Stimulated activated CD4-positive, alpha-beta T cell treated with anti-CD3 and anti-CD28 coated beads, Interleukin-15, amount 100 ng/mL, for 48 hours (primary cell): Measurements from ENCODE around the gene PEA15.

Experiments
- DNase-seq, 2 donors: peaks; one replicate each; pipeline ENCODE4 v3.0.0-alpha.2; 2020; ENCODE audit warnings: low read depth in 2 of 2

Gene PEA15

DNA sequence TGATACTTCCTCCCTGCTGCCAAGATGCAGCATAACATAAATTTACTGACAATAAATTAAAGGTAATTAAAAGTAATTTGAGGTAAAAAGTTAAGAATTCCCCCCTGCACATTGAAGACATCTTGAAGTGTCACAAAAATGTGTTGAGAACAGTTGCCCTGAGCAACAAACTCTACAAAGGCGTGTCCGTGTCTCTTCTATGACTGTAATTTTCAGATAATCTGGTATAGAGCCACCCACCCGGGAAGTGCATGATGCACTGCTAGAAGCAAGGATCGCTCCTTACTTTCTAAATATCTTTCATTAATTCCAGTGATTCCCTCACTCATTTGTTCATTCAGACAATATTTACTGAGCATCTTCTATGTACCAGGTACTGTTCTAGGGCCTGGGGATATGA is 25.8 kb upstream of the PEA15 start:
- no peak for DNase-seq

DNA sequence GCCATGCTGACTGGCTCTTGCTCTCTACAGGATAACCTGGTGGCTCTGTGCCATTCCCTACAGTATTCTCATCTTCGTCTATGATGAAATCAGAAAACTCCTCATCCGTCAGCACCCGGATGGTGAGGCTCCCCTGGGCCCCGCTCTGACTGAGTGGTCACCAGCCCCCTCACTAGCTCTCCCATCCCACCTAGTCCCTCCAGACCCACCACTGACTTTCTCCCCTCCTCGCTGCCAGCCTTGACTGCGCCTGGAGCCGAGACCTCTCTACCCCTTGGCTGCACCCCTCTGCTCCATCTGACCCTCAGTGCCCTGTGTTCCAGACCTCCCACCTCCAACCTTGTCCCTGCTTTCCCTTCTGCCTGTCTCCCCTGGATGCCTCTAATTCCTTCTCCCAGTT is 18.9 kb upstream of the PEA15 start:
- DNase-seq, result no peak

DNA sequence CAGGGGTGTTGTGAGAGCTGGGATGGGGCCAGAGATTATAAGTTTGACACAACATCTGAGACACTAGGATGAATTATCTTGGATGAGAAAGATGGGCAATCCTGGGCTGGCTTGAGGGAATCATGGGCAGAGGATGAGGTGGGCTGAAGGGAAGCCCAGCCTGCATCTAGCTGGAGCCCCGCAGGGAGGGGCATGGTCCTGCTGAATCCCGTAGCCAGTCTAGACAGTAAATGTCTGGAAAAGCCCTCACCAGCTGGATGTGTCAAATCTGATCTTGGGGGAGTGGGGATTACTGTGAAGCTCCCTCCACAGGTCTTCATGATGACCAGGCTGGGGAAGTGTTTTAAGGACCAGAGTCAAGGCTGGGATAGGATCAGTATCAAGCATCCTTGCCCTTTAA is 18.5 kb upstream of the PEA15 start:
- DNase-seq, result no peak

GRCh38 chr1:160187407-160187806 is 17.8 kb upstream of the PEA15 start:
- no peak for DNase-seq

DNA sequence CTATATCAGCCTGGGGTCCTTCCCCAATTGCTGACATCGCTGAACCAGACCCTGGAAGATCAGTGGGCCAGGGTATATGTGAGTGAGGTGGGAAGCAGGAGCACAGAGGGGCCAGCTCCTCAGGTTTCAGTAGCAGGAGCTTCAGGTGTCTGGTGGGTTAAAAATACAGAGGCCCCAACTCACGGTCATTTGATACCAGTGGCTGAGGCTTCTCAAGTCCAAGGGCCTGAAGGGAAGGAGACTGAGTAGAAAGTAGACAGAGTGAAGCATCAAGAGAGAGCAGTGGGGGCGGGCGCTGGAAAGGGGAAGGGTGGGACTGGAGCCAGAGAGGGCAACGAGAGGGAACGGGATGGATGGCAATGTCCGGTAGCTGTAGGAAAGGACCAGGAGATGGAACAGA is 16.8 kb upstream of the PEA15 start:
- no peak for DNase-seq

DNA sequence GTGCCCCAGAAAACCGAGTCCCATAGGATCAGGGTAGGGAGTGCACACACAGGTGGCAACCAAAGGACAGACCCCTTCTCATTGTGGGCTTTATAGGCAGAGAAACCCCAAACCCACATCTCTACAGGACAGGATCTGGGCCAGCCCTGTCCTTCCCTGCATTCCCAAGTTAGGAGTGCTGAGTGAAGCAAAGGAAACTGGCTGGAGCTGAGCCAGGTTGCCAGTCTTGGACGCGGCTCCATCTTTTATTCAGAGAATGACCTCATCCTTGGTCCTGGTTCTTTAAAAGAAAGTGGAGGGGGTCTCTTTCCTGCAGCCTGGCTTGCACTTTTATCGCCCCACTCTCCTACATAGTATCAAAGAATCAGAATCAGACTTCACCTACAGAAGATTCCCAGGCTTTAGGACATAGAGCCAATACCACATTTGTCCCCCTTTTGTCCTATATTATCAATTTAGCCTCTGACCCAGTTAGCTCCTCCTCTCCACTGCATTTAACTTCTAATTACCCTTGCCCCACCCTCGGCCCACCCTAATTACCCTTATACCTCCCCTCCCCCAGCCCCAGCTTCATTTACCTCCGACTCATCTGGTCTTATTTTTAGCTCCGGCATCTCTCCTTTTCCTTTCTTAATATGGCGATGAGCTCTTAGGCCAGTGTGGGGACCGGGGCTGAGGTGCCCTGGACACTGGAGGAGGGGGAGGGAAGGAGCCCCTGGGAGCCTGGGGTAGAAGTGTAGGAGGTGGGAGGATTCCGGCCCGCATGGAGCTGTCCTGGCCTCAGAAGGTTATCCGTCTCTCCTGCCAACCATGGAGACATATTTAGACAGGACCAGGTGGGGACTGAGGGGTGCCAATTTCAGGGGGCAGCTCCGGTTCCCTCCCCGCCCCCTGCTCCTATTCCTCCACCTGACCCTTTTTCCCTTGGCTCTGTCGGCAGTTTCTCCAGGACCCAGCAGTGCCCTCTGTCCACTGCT is 15.2 kb upstream of the PEA15 start, which contains the start of gene CASQ1:
Gene CASQ1 (plus strand): TSS at position 927 of the 977 bp plus-strand sequence. CDS start 177 bp downstream, outside the sequence.
- DNase-seq, result no peak

- DNase-seq, result no peak
Measured at GRCh38 chr1:160191756-160192155, 13.4 kb upstream of the PEA15 start.

DNA sequence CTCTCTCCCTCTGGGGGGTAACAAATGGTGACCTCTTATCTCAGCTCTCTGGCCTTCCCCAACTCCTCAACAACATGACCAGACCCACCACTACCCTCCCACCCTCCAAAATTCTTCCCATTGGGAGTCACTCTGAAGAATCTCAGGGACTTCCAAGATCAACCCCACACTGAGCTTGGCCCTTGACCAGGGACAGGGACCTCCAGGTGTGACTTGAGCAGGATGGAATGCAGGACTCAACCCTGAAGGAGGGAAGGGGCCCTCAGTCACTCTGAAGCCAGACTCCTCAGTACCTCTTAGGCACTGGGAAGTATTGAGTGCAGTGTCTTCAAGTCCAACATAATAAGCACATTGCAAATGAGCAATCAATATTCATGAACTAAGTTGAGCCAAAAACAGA is 12.9 kb upstream of the PEA15 start:
- DNase-seq, result no peak

DNA sequence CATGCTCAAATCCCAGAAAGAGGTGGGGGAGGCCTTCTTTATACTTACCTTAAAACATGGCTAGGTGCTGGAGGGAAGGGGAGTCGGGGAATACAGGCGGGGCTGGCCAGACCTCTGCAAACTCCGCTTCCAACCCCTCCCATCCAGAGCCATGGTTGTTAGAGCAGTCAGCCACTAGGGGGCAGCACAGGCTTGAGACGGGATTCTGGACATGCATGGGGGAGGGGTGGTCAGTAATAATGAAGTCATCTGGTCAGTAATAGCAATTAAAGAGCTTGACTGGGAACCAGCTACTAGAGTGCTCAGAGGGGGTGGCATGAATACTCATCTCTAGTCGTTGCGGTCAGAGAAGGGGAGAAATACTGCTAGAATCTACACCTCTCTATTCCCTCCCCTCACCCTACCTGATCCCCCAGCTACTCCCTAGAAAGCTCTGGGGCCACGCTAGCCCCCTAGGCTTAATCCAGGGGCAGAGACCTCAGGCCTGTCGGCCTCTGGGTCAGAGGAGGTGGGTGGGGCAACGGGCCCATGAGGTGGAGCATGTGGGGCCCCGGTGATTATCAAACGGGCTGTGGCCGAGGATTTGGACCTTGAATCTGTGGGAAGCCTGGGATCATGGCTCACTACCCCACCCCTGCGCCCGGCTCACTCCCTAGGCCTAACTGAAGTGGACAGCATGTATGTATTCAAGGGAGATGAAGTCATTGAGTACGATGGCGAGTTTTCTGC is 11.9 kb upstream of the PEA15 start:
- peak; percentile 63 to 70 for DNase-seq

DNA sequence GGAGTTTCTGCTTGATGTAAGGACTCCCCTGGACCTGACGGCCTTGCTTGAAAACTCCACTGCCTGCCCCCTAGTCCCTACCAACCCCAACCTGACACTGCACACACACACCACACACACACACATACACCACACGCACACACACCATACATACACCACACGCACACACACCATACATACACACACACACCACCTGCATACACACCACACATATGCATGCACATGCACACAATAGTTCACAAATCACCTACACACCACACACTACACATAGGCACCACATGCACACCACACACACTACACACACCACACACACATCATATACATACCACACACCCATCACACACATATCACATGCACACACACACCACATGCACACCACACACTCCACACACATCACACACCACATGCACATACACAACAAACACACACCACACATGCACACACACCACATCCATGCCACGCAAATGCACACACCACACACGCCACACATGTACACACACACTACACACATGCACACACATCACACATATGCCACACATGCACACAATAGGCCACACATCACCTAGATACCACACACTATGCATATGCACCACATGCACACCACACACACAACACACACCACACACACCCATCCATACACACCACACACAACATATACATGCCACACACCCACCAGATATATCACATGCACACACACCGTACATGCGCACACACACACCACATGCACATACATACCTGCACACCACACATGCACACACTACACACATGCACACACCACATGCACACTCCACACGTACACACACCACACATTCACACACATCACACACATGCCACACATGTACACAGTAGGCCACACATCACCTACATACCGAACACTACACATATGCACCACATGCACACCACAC is 11.1 kb upstream of the PEA15 start:
- no peak for DNase-seq

DNA sequence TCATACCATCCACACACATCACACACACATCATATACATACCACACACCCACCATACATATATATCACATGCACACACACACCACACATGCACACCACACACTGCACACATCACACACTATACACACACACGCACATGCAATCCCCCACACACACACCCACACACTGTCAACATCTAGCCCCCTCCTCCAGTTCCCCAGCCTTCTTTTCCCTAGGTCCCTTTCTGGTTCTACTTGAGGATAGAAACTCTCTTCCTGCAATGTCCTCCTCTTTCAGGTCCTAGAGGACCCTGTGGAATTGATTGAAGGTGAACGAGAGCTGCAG is 10.5 kb upstream of the PEA15 start:
- DNase-seq, result no peak

DNA sequence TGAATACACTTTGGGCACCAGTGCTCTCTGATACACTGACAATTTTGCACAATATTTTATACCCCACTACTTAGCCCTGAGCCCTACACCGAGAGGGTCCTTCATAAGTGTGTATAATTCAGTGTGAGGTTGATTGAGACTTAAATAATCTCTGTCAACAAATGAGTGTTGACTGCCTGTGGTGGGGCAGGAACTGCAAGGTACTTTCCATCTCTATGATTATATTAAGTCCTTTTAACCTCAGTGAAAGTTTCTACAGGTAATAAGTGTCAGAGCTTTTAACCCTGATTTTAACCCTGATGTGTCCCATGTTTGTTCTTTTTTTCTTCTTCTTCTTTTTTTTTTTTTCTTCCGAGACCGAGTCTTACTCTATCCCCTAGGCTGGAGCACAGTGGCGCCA is 9.0 kb upstream of the PEA15 start:
- DNase-seq, result no peak

DNA sequence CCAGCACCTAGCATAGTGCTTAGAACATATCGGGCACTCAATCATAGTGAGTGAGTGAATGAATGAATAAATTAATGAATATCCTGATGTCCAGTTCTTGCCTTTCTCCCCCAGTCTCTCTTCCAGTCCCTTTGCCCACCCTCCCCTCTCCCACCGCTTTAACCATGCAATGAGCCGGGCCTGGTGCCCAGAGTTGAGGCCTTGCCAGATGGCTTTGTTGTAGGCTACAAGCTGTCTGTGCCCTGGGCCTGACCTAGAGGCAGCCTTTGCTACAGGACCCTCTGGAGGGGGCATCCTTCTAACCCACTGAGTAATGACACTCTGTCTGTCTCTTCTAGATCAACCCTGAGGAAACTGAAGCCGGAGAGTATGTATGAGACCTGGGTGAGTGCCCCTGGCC is 8.0 kb upstream of the PEA15 start:
- no peak for DNase-seq

DNA sequence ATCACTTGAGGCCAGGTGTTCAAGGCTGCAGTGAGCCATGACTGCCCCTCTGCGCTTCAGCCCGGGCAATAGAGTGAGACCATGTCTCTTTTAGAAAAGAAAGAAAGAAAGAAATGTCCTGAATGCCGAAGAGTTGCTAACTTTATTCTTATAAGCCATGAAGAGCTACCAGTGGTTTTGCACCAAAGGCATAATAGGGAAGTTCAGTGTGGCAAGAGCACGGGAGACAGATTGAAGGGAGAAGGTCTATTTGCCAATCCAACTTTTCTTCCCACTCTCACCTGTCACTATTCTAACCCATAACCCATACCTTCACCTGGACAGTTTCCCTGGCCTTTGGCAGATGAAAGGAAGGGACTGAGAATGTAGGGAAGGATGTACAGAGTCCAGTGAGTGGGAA is 4.4 kb upstream of the PEA15 start:
- DNase-seq, result no peak

DNA sequence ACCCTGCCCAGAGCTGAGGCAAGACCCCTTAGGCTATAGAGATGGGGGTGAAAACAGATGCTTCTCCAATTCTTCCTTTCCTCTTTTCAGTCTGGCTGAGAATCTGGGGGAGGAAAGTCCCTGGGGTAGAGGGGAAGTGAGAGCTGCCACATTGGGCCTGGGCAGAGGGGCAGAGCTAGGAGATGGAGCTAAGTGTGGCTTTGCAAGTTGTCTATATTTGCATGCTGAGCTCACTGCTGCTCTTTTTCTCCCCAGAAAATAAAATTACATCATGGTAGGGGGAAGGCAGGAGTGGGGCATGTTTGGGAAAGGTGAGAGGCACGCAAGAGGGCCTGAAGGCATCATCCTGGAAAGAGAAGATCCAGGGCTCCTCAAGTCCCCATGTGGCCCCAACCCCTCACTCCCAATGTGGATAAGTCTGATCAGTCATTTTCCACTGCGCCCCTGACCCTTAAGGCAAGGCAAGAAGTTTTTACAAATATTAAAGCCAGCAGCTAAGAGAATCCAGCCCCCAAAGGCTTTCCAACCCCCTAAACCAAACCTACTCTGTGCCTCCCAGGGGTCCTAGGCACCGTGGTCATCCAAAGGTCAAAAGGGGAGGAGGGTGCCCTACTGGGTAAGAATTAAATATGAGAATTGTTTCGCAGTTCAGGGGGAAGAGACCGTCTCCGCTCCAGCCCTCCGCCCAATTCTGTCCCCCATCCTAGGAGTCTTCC is 500 bp upstream of the PEA15 start:
- DNase-seq, result no peak

- peak; percentile 27 to 28 for DNase-seq
Measured at GRCh38 chr1:160206036-160206389, 829 bp downstream of the PEA15 start.

- DNase-seq, result no peak
Measured at GRCh38 chr1:160206421-160207117, 1.4 kb downstream of the PEA15 start.

- no peak for DNase-seq
Measured at GRCh38 chr1:160207118-160207650, 2.0 kb downstream of the PEA15 start.

DNA sequence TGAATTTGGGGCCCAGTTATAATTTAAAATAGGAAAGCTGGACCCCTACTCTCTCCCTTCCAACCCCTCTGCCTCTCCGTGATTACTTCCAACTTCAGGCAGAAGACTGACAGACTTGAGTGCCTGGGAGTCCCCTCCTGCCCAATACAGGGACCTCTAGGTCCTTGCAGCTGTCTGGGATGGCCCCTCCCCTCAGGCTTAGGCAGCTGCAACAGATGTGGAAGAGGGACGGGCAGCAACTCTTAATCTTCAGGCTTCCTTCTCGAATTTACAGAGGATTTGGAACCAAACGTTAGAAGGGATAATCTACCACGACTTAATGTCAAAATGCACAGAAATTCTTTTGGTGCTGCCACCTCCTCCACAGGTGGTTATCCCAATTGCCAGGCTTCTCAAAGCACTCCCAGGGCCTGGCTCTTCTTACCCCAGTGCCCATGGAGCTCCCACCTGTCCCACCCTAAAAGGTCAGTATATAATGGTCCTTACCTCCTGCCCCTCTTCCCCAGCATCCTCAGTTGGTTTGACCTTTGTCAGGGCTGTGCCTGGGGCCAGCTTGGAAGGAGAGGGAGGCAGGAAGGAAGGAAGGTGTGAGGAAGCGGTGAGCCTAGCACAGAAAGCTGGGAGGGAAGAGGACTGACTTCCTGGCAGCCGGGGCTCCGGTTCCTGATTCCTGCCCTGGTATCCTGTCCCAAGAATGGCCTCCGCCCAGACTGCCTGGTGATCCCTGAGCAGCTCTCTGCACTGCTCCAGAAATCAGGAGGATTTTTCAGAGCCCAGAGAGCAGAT is 2.8 kb downstream of the PEA15 start:
- DNase-seq, result no peak
